Mammary epithelial cell (primary cell): ENCODE data around the gene RIC1.

Experiments used
- EZH2 ChIP-seq: IDR thresholded peaks from 2 replicates; pipeline ENCODE4 v1.6.1; 2012; ENCODE audit warnings: low read length, inconsistent platforms, borderline replicate concordance
- TF ChIP-seq, protein P1 (sequence below), 2 donors: IDR thresholded peaks in 1 of 2; conservative IDR thresholded peaks in 1 of 2; 2 replicates each; pipeline ENCODE4 v1.5.1; 2011 to 2012; ENCODE audit warnings: inconsistent platforms in 2 of 2, low read length in 2 of 2, mild to moderate bottlenecking in 2 of 2, control low read depth in 1 of 2, low read depth in 1 of 2; ENCODE audit not compliant: insufficient read depth in 1 of 2; ENCODE audit errors: extremely low read depth in 1 of 2

DNA sequence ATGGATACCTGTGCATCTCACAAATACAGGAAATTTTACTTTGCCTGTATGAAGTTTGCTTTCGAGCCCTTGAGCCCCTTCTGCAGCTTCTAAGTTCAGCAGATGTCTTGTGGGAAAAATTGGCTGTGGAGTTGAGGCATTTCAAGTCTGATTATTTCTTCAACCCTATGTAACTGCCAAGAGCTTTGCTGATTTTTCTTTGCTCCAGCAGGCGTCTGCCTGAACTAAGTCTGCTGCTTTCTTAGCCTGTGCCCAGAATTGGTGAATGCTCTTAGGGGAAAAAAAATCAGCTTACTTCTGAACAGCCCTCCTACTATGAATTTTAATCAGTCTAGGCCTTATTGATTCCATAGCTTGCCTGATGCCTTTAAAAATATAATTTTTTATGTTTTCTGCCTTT is 41.2 kb downstream of the RIC1 start:
- no peak for TF ChIP-seq EZH2
- TF ChIP-seq, protein P1, sequence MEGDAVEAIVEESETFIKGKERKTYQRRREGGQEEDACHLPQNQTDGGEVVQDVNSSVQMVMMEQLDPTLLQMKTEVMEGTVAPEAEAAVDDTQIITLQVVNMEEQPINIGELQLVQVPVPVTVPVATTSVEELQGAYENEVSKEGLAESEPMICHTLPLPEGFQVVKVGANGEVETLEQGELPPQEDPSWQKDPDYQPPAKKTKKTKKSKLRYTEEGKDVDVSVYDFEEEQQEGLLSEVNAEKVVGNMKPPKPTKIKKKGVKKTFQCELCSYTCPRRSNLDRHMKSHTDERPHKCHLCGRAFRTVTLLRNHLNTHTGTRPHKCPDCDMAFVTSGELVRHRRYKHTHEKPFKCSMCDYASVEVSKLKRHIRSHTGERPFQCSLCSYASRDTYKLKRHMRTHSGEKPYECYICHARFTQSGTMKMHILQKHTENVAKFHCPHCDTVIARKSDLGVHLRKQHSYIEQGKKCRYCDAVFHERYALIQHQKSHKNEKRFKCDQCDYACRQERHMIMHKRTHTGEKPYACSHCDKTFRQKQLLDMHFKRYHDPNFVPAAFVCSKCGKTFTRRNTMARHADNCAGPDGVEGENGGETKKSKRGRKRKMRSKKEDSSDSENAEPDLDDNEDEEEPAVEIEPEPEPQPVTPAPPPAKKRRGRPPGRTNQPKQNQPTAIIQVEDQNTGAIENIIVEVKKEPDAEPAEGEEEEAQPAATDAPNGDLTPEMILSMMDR (conservative IDR thresholded peaks at IDR 0.05 in 1 of 2, IDR thresholded peaks at IDR 0.05 in 1 of 2; ENCODE audit: extremely low read depth in 1 of 2, insufficient read depth in 1 of 2, low read depth in 1 of 2, low read length in 2 of 2) = no peak
